IMR-90 (cell line): ENCODE results near the gene STYXL1. TPM values are rescaled to one million over a fixed set of nuclear protein-coding genes. Genes with fewer than 3 reads are reported as not detected.

Experiments
- ATAC-seq: fragments of 200-7000 bp; cut with Tn5 transposase; 2 replicates; pipeline ENCODE4 v1.9.1; 2020; ENCODE audit warnings: low read depth, mild to moderate bottlenecking, moderate library complexity
- BruUV-seq: library from RNA; stranded (reverse); fragments of 400-500 nt; replicated peaks from 2 replicates; lab custom pipeline; 2021; lab: Mats Ljungman, UMichigan
- CTCF ChIA-PET: fragments of 300-600 bp; formaldehyde crosslinking; extraction: SDS; loops from one replicate; lab custom pipeline; 2021; ENCODE audit warnings: antibody characterized with exemption; lab: Yijun Ruan, JAX
- POLR2A ChIA-PET: fragments of 300-600 bp; sonication (Branson Sonifier 250); formaldehyde crosslinking; loops from one replicate; lab custom pipeline; 2022; ENCODE audit warnings: antibody characterized with exemption; ENCODE audit not compliant: unreplicated experiment; lab: Charles Lee
- DNase-seq: peaks from one replicate; pipeline ENCODE4 v3.0.0; 2013
- H2AFZ ChIP-seq: replicated peaks from 2 replicates; pipeline ENCODE3; 2013; ENCODE audit warnings: low read length, mild to moderate bottlenecking; ENCODE audit not compliant: poor library complexity
- H2AK5ac ChIP-seq: 2 replicates; pipeline ENCODE4 v1.6.1; 2013; ENCODE audit warnings: low read depth, low read length, inconsistent platforms
- H2AK9ac ChIP-seq: replicated peaks from 2 replicates; pipeline ENCODE3; 2013; ENCODE audit warnings: mild to moderate bottlenecking, low read depth, low read length, moderate library complexity; ENCODE audit not compliant: poor library complexity
- H2BK120ac ChIP-seq: 2 replicates; pipeline ENCODE4 v1.6.1; 2013; ENCODE audit warnings: low read depth, low read length, inconsistent platforms
- H2BK15ac ChIP-seq: 3 replicates; pipeline ENCODE4 v1.6.1; 2013; ENCODE audit warnings: low read depth, low read length, inconsistent platforms
- H2BK20ac ChIP-seq: 2 replicates; pipeline ENCODE4 v1.6.1; 2013; ENCODE audit warnings: low read depth, mild to moderate bottlenecking, inconsistent platforms, low read length, moderate library complexity
- H2BK5ac ChIP-seq: 2 replicates; pipeline ENCODE4 v1.6.1; 2013; ENCODE audit warnings: mild to moderate bottlenecking, low read depth, low read length, inconsistent platforms; ENCODE audit not compliant: poor library complexity, severe bottlenecking
- H3K14ac ChIP-seq: replicated peaks from 2 replicates; pipeline ENCODE4 v1.6.1; 2013; ENCODE audit warnings: low read depth, low read length, inconsistent platforms
- H3K18ac ChIP-seq: 2 replicates; pipeline ENCODE4 v1.6.1; 2013; ENCODE audit warnings: low read depth, low read length, control low read depth
- H3K23ac ChIP-seq: 2 replicates; pipeline ENCODE4 v1.6.1; 2013; ENCODE audit warnings: low read depth, low read length, inconsistent platforms
- H3K27ac ChIP-seq: 2 replicates; pipeline ENCODE4 v1.5.1; 2013; ENCODE audit warnings: mild to moderate bottlenecking, control low read depth, low read length; ENCODE audit not compliant: insufficient read depth
- H3K27me3 ChIP-seq: 2 replicates; pipeline ENCODE4 v1.6.1; 2013; ENCODE audit warnings: low read length; ENCODE audit not compliant: control insufficient read depth, insufficient read depth
- H3K36me3 ChIP-seq: 2 replicates; pipeline ENCODE4 v1.6.1; 2013; ENCODE audit warnings: low read length, mixed read lengths; ENCODE audit not compliant: control insufficient read depth, insufficient read depth
- H3K4ac ChIP-seq: 2 replicates; pipeline ENCODE4 v1.6.1; 2013; ENCODE audit warnings: low read depth, low read length, inconsistent platforms
- H3K4me1 ChIP-seq: 2 replicates; pipeline ENCODE4 v1.6.1; 2013; ENCODE audit warnings: low read length, mixed read lengths; ENCODE audit not compliant: control insufficient read depth, insufficient read depth
- H3K4me2 ChIP-seq: 2 replicates; pipeline ENCODE4 v1.6.1; 2013; ENCODE audit warnings: low read depth, mild to moderate bottlenecking, control low read depth, low read length, moderate library complexity
- H3K4me3 ChIP-seq: 2 replicates; pipeline ENCODE4 v1.5.1; 2013; ENCODE audit warnings: low read depth, mild to moderate bottlenecking, control low read depth, low read length, moderate library complexity; ENCODE audit not compliant: insufficient read depth
- H3K56ac ChIP-seq: 2 replicates; pipeline ENCODE4 v1.6.1; 2013; ENCODE audit warnings: low read length, inconsistent platforms; ENCODE audit not compliant: insufficient read depth; ENCODE audit errors: extremely low read depth
- H3K79me1 ChIP-seq, 2 experiments: 2 replicates each; pipeline ENCODE4 v1.6.1; 2013; ENCODE audit warnings: low read length in 2 of 2, inconsistent platforms in 1 of 2, low read depth in 1 of 2
- H3K9ac ChIP-seq: 2 replicates; pipeline ENCODE4 v1.6.1; 2013; ENCODE audit warnings: low read depth, low read length, control low read depth
- H3K9me1 ChIP-seq: 2 replicates; pipeline ENCODE4 v1.6.1; 2013; ENCODE audit warnings: low read length, inconsistent platforms; ENCODE audit not compliant: insufficient read depth
- H3K9me3 ChIP-seq: 2 replicates; pipeline ENCODE4 v1.6.1; 2013; ENCODE audit warnings: low read length; ENCODE audit not compliant: control insufficient read depth, insufficient read depth
- H4K20me1 ChIP-seq: 2 replicates; pipeline ENCODE4 v1.6.1; 2013; ENCODE audit warnings: low read length, inconsistent platforms; ENCODE audit not compliant: insufficient read depth
- H4K5ac ChIP-seq: 2 replicates; pipeline ENCODE4 v1.6.1; 2013; ENCODE audit warnings: mild to moderate bottlenecking, low read depth, low read length, control low read depth
- H4K8ac ChIP-seq, 2 experiments: 2 replicates each; pipeline ENCODE4 v1.6.1; 2013; ENCODE audit warnings: low read depth in 2 of 2, low read length in 2 of 2, control low read depth in 1 of 2, inconsistent platforms in 1 of 2
- H4K91ac ChIP-seq: 2 replicates; pipeline ENCODE4 v1.6.1; 2013; ENCODE audit warnings: low read depth, low read length, inconsistent platforms; ENCODE audit not compliant: insufficient read depth
- BHLHE40 ChIP-seq: fragments of 150-350 bp; IDR thresholded peaks from 2 replicates; pipeline ENCODE4 v1.6.1; 2016; ENCODE audit warnings: mild to moderate bottlenecking, low read depth, low read length
- CEBPB ChIP-seq: IDR thresholded peaks from 2 replicates; pipeline ENCODE4 v1.6.1; 2012; ENCODE audit warnings: low read depth, low read length, improper control_type of control experiment
- CHD1 ChIP-seq: IDR thresholded peaks from 2 replicates; pipeline ENCODE4 v1.6.1; 2012; ENCODE audit warnings: low read depth, low read length, improper control_type of control experiment
- CTCF ChIP-seq: conservative IDR thresholded peaks from 2 replicates; pipeline ENCODE4 v1.5.1; 2012; ENCODE audit warnings: mild to moderate bottlenecking, low read depth, low read length, improper control_type of control experiment
- ELK1 ChIP-seq: fragments of 150-350 bp; IDR thresholded peaks from 2 replicates; pipeline ENCODE4 v1.6.1; 2016; ENCODE audit warnings: low read depth, mild to moderate bottlenecking, low read length, moderate library complexity, borderline replicate concordance
- FOS ChIP-seq: fragments of 150-350 bp; IDR thresholded peaks from 2 replicates; pipeline ENCODE4 v1.6.1; 2016; ENCODE audit warnings: low read depth, low read length
- MAFK ChIP-seq: IDR thresholded peaks from 2 replicates; pipeline ENCODE4 v1.6.1; 2012; ENCODE audit warnings: low read depth, low read length, improper control_type of control experiment
- MAZ ChIP-seq: IDR thresholded peaks from 2 replicates; pipeline ENCODE4 v1.6.1; 2012; ENCODE audit warnings: low read depth, mild to moderate bottlenecking, low read length, improper control_type of control experiment, moderate library complexity, borderline replicate concordance
- MXI1 ChIP-seq: IDR thresholded peaks from 2 replicates; pipeline ENCODE4 v1.6.1; 2012; ENCODE audit warnings: low read depth, mild to moderate bottlenecking, low read length, moderate library complexity, borderline replicate concordance
- NFE2L2 ChIP-seq: fragments of 150-350 bp; IDR thresholded peaks from 2 replicates; pipeline ENCODE4 v1.6.1; 2016; ENCODE audit warnings: low read depth, mild to moderate bottlenecking, low read length
- POLR2A ChIP-seq: IDR thresholded peaks from 2 replicates; pipeline ENCODE4 v1.6.1; 2012; ENCODE audit warnings: mild to moderate bottlenecking, low read depth, low read length
- RAD21 ChIP-seq: IDR thresholded peaks from 2 replicates; pipeline ENCODE4 v1.6.1; 2012; ENCODE audit warnings: low read length, improper control_type of control experiment
- RCOR1 ChIP-seq: IDR thresholded peaks from 2 replicates; pipeline ENCODE4 v1.6.1; 2012; ENCODE audit warnings: mild to moderate bottlenecking, low read length, improper control_type of control experiment; ENCODE audit not compliant: insufficient replicate concordance
- RFX5 ChIP-seq: IDR thresholded peaks from 2 replicates; pipeline ENCODE4 v1.8.0; 2012; ENCODE audit warnings: low read depth, mild to moderate bottlenecking, low read length, moderate library complexity
- SMC3 ChIP-seq: fragments of 150-350 bp; IDR thresholded peaks from 2 replicates; pipeline ENCODE4 v1.6.1; 2016; ENCODE audit warnings: low read depth, mild to moderate bottlenecking, antibody characterized with exemption, low read length, moderate library complexity
- WGBS, 2 experiments: methylation state at CpG; one replicate each; pipeline versions ENCODE4 v1.1.5 to v1.1.7; 2013; ENCODE audit warnings: missing lambda C conversion rate in 2 of 2; ENCODE audit not compliant: insufficient read length in 1 of 2; ENCODE audit errors: extremely low coverage in 2 of 2; 5-methylcytosine and 5-hydroxymethylcytosine counted together
- dilution Hi-C: fragments of 300-500 bp; cut with HindIII; formaldehyde crosslinking; loops from one replicate; pipeline ENCODE4 v1.14.3; 2018; ENCODE audit warnings: low sequenced_read_pairs; ENCODE audit not compliant: unreplicated experiment
- in situ Hi-C: fragments of 300-500 bp; cut with MboI; formaldehyde crosslinking; loops from 3 replicates; pipeline ENCODE4 v1.14.3; 2019; ENCODE audit warnings: low sequenced_read_pairs, inconsistent platforms, mixed read lengths
- intact Hi-C: fragments of 100-400 bp; cut with micrococcal nuclease; formaldehyde crosslinking; loops from 2 replicates; pipeline ENCODE4 v1.10.0; 2022
- polyA plus RNA-seq, 3 experiments: library from polyadenylated mRNA; depleted of rRNA; stranded (reverse); fragments of >200 nt; gene quantifications; 2 replicates each; pipeline ENCODE4 v1.2.3, GENCODE V29; 2012; ENCODE audit warnings: low replicate concordance in 1 of 3
- total RNA-seq: library from RNA; depleted of rRNA; stranded (reverse); fragments of >200 nt; gene quantifications from 2 replicates; pipeline ENCODE4 v1.2.3, GENCODE V29; 2012
- TF ChIP-seq, protein P1 (sequence below): fragments of 150-350 bp; IDR thresholded peaks from 2 replicates; pipeline ENCODE4 v1.6.1; 2017; ENCODE audit warnings: mild to moderate bottlenecking, antibody characterized with exemption, low read length, low read depth

Gene STYXL1
- total and polyA plus RNA-seq, 2 of the 4 experiments (the other 2 are of a cell fraction), result 66.1 to 73.8 TPM

- H2BK5ac ChIP-seq, result no peak overlapping the region
- no peak for ATAC-seq
- H2AK9ac ChIP-seq, result no peak overlapping the region
- ChIA-PET POLR2A (no interaction called here), CTCF (no interaction called here)
- 82% methylated on average over 2 of the region's 13 CpGs; no CpG with 5 or more reads in 1 of the 2 experiments for WGBS, 2 experiments
- no peak overlapping the region for H4K8ac ChIP-seq
- H3K9me3 ChIP-seq, result no peaks in the 10 kb centered on the region
- H3K4me2 ChIP-seq, result no peak overlapping the region
- H3K27ac ChIP-seq, result no peak overlapping the region
- DNase-seq, result no peak
- H3K4me3 ChIP-seq, result no peak overlapping the region
- H3K18ac ChIP-seq, result no peak overlapping the region
- no peak overlapping the region for H4K91ac ChIP-seq
- H2BK120ac ChIP-seq, result no peak overlapping the region
- no TSS peak for BruUV-seq
- intact Hi-C loops (loop anchor here (10.0 kb wide), 1 partner anchor 51 kb away; the partner anchor contains the start of gene POR), in situ Hi-C loops (no loop called here), dilution Hi-C loops (no loop called here)
- H4K5ac ChIP-seq, result no peak overlapping the region
- no peak overlapping the region for H2BK15ac ChIP-seq
- H3K79me1 ChIP-seq, result peaks cover 6 to 48% of the 10 kb centered on the region in 2 experiments
- no peak overlapping the region for H3K14ac ChIP-seq
- peaks cover 9% of the 10 kb centered on the region; the same call in 1 of the 2 replicates for H3K36me3 ChIP-seq
- no peak overlapping the region for H3K9ac ChIP-seq
- H2AK5ac ChIP-seq, result no peak overlapping the region
- H3K9me1 ChIP-seq, result peaks cover 18% of the 10 kb centered on the region
- H3K4me1 ChIP-seq, result peaks cover 15% of the 10 kb centered on the region
- H3K27me3 ChIP-seq, result no peaks in the 10 kb centered on the region
- no peak overlapping the region for H3K23ac ChIP-seq
- H3K56ac ChIP-seq, result no peak overlapping the region
- TF ChIP-seq NFE2L2, result no peak
- TF ChIP-seq CEBPB, result no peak
- TF ChIP-seq MAZ, result no peak
- TF ChIP-seq RFX5, result no peak
- no peak for TF ChIP-seq CTCF
- TF ChIP-seq RAD21, result no peak
- no peak for TF ChIP-seq SMC3
- TF ChIP-seq MAFK, result no peak
- no peak for TF ChIP-seq RCOR1
- TF ChIP-seq, protein P1, sequence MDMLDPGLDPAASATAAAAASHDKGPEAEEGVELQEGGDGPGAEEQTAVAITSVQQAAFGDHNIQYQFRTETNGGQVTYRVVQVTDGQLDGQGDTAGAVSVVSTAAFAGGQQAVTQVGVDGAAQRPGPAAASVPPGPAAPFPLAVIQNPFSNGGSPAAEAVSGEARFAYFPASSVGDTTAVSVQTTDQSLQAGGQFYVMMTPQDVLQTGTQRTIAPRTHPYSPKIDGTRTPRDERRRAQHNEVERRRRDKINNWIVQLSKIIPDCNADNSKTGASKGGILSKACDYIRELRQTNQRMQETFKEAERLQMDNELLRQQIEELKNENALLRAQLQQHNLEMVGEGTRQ, result no peak
- no peak for TF ChIP-seq BHLHE40
- no peak for TF ChIP-seq POLR2A
- TF ChIP-seq FOS, result no peak
- TF ChIP-seq MXI1, result no peak
- no peak for TF ChIP-seq ELK1
- TF ChIP-seq CHD1, result no peak
- no peaks in the 10 kb centered on the region for H4K20me1 ChIP-seq
- H3K4ac ChIP-seq, result no peak overlapping the region
- no peak overlapping the region for H2BK20ac ChIP-seq
- H2AFZ ChIP-seq, result no peak overlapping the region
These were observed 82.2 kb downstream of the STYXL1 start for GRCh38 chr7:75965617-75966016.
